Activated CD4-positive, alpha-beta T cell treated with anti-CD3 and anti-CD28 coated beads, Interleukin-2, amount 50 U/mL, for 4 hours (primary cell): ENCODE data around the gene MRC2.

Experiments
- DNase-seq, 2 experiments: peaks; one replicate each; pipeline ENCODE4 v3.0.0-alpha.2; 2020

The MRC2 gene

GRCh38 chr17:62664336-62665120 is 37.1 kb downstream of the MRC2 start:
- DNase-seq = no peak

GRCh38 chr17:62665599-62665998 is 38.1 kb downstream of the MRC2 start:
- no peak for DNase-seq

GRCh38 chr17:62666061-62666800 is 38.8 kb downstream of the MRC2 start:
- no peak for DNase-seq

GRCh38 chr17:62666801-62667591 is 39.5 kb downstream of the MRC2 start:
- no peak for DNase-seq

- no peak for DNase-seq
Measured at GRCh38 chr17:62668091-62668804, 40.8 kb downstream of the MRC2 start.

GRCh38 chr17:62670202-62670821 is 42.8 kb downstream of the MRC2 start:
- no peak for DNase-seq

GRCh38 chr17:62671553-62671952 is 44.1 kb downstream of the MRC2 start:
- no peak for DNase-seq

GRCh38 chr17:62672957-62673356 is 45.5 kb downstream of the MRC2 start:
- no peak for DNase-seq

- no peak for DNase-seq
Measured at GRCh38 chr17:62673614-62674362, 46.3 kb downstream of the MRC2 start.

GRCh38 chr17:62674363-62674739 is 46.9 kb downstream of the MRC2 start:
- DNase-seq = no peak

GRCh38 chr17:62674841-62675240 is 47.4 kb downstream of the MRC2 start:
- no peak for DNase-seq

GRCh38 chr17:62675260-62675659 is 47.8 kb downstream of the MRC2 start:
- no peak for DNase-seq

GRCh38 chr17:62675701-62676100 is 48.2 kb downstream of the MRC2 start:
- DNase-seq = no peak

GRCh38 chr17:62676231-62676943 is 48.9 kb downstream of the MRC2 start:
- DNase-seq = no peak

GRCh38 chr17:62676952-62677596 is 49.6 kb downstream of the MRC2 start:
- no peak for DNase-seq

- DNase-seq = no peak
Measured at GRCh38 chr17:62678214-62678919, 50.9 kb downstream of the MRC2 start.

GRCh38 chr17:62679866-62680377 is 52.5 kb downstream of the MRC2 start:
- no peak for DNase-seq

GRCh38 chr17:62680541-62681052 is 53.1 kb downstream of the MRC2 start:
- no peak for DNase-seq
